GM12875 (cell line): ENCODE data around the gene CDHR5.

Experiments
- H3K4me3 ChIP-seq: one replicate; pipeline ENCODE4 v1.5.1; 2011; ENCODE audit warnings: low read depth, low read length, control low read depth
- TF ChIP-seq, protein P1 (sequence below): IDR thresholded peaks from 2 replicates; pipeline ENCODE4 v1.5.1; 2011; ENCODE audit warnings: low read depth, mild to moderate bottlenecking, control low read depth, inconsistent platforms, low read length, moderate library complexity, borderline replicate concordance; ENCODE audit not compliant: insufficient read depth

The CDHR5 gene

DNA sequence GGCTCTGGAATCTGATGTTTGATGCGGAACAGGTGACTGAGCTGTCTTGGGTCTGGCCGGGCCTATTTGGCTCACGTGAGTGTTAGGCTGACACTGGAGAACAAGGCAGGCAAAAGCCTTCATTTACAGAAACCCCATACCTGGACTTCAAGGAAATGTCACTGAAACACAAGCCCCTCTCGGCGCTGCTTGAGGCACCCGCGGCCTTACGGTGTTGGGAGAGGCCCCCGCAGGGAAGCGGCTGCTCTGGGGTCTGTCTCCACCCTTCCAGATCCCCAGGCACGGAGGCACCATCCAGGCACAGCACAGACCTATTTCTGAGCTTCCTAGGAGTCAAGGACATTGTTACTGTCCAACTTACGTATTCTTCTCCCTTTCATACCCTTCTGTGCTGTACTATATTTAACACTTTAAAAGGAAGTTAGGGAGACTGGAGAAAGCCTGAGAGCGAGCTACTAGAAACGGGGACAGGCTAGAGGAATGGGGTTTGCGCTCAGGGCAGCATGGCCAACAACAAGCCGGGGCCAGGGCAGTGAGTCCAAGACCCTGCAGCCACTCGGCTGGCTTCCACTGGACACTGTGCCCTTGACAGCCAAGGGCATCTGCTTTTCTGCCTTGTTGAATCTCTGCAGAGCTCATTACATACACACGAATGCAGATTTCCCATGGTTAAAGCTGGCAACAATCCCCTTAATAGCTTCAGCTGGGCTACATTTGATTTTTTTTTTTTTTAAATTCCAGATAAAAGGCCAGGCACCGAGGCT lies 36.1 kb upstream of the CDHR5 start:
- H3K4me3 ChIP-seq = no peak overlapping the region

DNA sequence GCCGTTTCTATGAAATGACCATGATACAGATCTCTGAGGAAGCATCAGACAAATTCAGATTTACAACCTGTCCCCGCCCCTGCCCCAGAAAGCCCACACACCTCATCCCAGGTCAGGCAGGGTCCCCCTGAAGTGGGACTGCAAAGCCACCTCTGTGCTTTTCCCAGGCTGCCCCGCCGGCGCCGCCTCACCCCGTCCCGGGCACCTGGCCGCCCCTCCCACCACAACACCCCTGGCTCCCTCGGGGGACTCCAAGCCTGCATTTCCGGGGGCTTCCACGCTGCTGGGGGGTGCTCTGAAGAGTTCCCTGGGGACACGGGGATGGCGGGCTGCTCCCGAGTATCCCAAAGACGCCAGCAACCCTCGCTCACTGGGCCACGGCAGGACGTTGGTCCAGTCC lies 35.5 kb upstream of the CDHR5 start:
- TF ChIP-seq, protein P1, sequence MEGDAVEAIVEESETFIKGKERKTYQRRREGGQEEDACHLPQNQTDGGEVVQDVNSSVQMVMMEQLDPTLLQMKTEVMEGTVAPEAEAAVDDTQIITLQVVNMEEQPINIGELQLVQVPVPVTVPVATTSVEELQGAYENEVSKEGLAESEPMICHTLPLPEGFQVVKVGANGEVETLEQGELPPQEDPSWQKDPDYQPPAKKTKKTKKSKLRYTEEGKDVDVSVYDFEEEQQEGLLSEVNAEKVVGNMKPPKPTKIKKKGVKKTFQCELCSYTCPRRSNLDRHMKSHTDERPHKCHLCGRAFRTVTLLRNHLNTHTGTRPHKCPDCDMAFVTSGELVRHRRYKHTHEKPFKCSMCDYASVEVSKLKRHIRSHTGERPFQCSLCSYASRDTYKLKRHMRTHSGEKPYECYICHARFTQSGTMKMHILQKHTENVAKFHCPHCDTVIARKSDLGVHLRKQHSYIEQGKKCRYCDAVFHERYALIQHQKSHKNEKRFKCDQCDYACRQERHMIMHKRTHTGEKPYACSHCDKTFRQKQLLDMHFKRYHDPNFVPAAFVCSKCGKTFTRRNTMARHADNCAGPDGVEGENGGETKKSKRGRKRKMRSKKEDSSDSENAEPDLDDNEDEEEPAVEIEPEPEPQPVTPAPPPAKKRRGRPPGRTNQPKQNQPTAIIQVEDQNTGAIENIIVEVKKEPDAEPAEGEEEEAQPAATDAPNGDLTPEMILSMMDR = no peak
- H3K4me3 ChIP-seq = no peak overlapping the region

More for the DNA sequence above, 36.1 kb upstream of the CDHR5 start:
- TF ChIP-seq, protein P1 = no peak

DNA sequence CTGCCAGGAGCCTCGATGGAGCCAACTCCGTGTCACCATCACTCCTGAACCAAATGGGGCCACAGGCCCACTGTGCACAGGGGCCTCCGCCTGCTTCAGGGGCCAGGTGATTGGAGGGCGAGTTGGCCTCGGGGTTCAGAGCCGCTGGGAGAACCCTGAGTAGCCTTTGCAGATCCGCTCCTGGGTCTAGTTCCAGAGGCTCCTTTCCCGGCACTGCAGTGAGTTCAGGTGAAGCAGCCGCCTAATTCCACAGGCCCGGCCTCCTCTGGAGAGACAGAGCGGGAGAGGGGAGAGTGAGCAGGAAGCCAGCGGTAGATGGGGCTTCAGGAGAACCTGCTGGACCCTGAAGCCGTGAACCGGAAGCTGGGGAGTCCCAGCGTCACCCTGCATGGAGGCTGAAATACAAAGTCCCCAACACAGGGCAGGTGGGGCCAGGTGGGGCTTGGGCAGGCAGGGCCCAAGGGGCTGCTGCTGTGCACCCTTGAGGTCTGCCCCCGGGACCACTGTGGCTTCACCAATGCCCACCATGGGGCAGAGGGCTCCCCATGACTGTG lies 34.9 kb upstream of the CDHR5 start:
- TF ChIP-seq, protein P1 = no peak
- H3K4me3 ChIP-seq = no peak overlapping the region

DNA sequence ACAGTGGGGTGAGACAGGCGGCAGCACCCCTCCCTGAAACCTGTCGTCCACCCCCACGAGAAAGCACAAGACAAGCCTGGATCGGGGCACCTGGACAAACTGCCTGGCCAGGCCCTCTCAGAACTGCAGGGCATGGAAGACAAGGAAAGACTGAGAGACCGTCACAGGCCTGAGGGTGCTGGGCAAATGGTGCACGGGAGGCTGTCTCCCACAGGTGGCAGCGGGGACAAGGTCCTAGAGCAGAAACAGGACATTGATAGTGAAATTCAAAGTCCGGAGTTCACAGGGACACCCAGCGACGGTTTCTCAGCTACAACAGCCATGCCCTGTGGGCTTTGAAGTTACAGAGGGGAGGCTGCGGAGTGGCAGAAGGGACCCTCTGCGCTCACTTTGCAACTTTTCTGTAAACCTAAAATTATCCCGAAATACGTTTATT lies 33.0 kb upstream of the CDHR5 start:
- no peak overlapping the region for H3K4me3 ChIP-seq
- TF ChIP-seq, protein P1 = no peak

DNA sequence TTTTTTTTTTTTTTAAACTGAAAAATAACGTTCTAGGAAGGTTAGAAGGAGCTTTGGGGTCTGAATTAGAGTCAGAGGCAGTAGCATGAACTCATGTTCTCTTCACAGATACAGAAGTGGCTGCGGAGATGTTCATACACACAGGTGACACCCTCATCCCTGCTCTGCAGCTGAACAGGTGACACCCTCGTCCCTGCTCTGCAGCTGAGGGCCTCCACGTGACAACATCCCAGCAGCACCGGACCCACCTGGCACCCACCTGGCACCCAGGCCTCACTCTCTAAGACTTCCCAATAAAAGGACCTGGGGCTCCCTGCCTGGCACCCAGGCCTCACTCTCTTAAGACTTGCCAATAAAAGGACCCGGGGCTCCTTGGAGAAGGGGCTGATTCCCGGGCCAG lies 32.1 kb upstream of the CDHR5 start:
- TF ChIP-seq, protein P1 = no peak
- no peak overlapping the region for H3K4me3 ChIP-seq

DNA sequence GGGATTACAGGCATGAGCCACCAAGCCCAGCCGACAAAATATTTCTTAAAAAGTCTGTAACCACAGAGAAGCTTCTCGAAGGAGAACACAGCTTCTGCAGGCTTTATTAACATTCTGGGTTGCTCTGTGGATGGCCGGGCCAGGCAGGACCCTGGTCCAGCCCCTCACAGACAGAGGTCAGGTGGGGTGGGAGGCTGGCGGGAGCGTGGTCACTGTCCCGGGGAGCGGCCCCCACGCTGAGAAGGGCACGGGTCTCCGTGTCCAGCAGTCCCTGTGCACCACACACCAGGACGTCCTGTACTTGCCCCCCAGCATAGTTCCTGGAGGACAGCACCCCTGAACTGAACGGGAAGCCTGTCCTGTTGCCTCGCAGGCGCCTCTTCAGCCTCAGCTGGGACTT lies 31.7 kb upstream of the CDHR5 start:
- H3K4me3 ChIP-seq = no peak overlapping the region
- TF ChIP-seq, protein P1 = no peak
